Right ventricle myocardium superior (tissue), 1 donor: ENCODE measurements around the gene MYADM. TPM values are rescaled to one million over a fixed set of nuclear protein-coding genes. Genes with fewer than 3 reads are reported as not detected.
"Not testable (repeated sequence)": the region's sequence is repeated elsewhere in the genome, so short reads cannot be mapped to it uniquely, and the experiment has no call there.

Experiments
- ATAC-seq: fragments of 200-7000 bp; cut with Tn5 transposase; one replicate; pipeline ENCODE4 v1.9.1; 2020; ENCODE audit warnings: mild to moderate bottlenecking; ENCODE audit not compliant: poor library complexity
- DNase-seq: peaks from one replicate; pipeline ENCODE4 v3.0.0-alpha.2; 2020
- intact Hi-C: fragments of 100-400 bp; cut with DNase I; formaldehyde crosslinking; loops from one replicate; pipeline ENCODE4 v1.11.2; 2022
- long read RNA-seq: library from polyadenylated mRNA; unstranded; transcript quantifications from one replicate; pipeline ENCODE4 v2.0.0, GENCODE V29; 2021
- total RNA-seq: library from RNA; stranded (reverse); fragmentation: NEBNext Ultra II Directional; extraction: Animal tissue kit (Norgen Biotek cat#: 25700); gene quantifications from one replicate; pipeline ENCODE4 v1.2.1, GENCODE V29; 2021
- donor health status: DM: no; HTN: yes; CAD: no; lungs with severe emphysema.

MYADM gene
- 115 TPM for total RNA-seq
- long read RNA-seq, transcript MYADM-202 (2 exons, 1,492 nt), result minor isoform, 7 of 127 reads
- long read RNA-seq, transcript MYADM-204 (3 exons, 3,056 nt), result major isoform, 59 of 127 reads
- long read RNA-seq, partial matches to known transcripts, result 51 of 127 reads
- long read RNA-seq, other reads (novel, unspliced or antisense), result 2 of 127 reads

GRCh38 chr19:53867225-53868090, at the start of gene MYADM:
MYADM (plus strand) TSS chr19:53867883; CDS start chr19:53873530, 5,647 bp downstream.
- ATAC-seq (peak; percentile 80), DNase-seq (peak; percentile 100)
- intact Hi-C loops, result no loop called here

GRCh38 chr19:53818756-53819155, 48.9 kb upstream of the MYADM start:
- no peak for ATAC-seq
- intact Hi-C loops, result no loop called here
- no peak for DNase-seq

- DNase-seq, result no peak
- no peak for ATAC-seq
- intact Hi-C loops, result no loop called here
These were observed 47.8 kb upstream of the MYADM start for GRCh38 chr19:53819861-53820260.

GRCh38 chr19:53823380-53824120, 44.1 kb upstream of the MYADM start:
- ATAC-seq (no peak), DNase-seq (no peak)
- intact Hi-C loops, result no loop called here

- intact Hi-C loops, result no loop called here
- ATAC-seq (peak; percentile 76), DNase-seq (peak; percentile 51)
These were observed 43.5 kb upstream of the MYADM start, which contains the start of gene NLRP12 for GRCh38 chr19:53824134-53824611. NLRP12 (minus strand) TSS chr19:53824314; CDS start chr19:53824174, 140 bp downstream.

GRCh38 chr19:53826876-53827275, 40.8 kb upstream of the MYADM start:
- intact Hi-C loops, result no loop called here
- no peak for ATAC-seq

GRCh38 chr19:53828531-53828930, 39.2 kb upstream of the MYADM start:
- intact Hi-C loops, result no loop called here
- ATAC-seq (no peak), DNase-seq (no peak)

More at GRCh38 chr19:53826876-53827275, 40.8 kb upstream of the MYADM start:
- DNase-seq, result no peak

GRCh38 chr19:53832861-53833260, 34.8 kb upstream of the MYADM start:
- DNase-seq, ATAC-seq, intact Hi-C loops: not testable (repeated sequence)

GRCh38 chr19:53838446-53838845, 29.2 kb upstream of the MYADM start:
- intact Hi-C loops, DNase-seq, ATAC-seq: not testable (repeated sequence)

GRCh38 chr19:53840241-53840640, 27.4 kb upstream of the MYADM start:
- not testable (repeated sequence) for ATAC-seq, DNase-seq
- intact Hi-C loops, result loop anchor here (10.0 kb wide), 1 partner anchor 65 kb away; the partner anchor contains the start of gene CACNG7

- ATAC-seq, DNase-seq: not testable (repeated sequence)
- intact Hi-C loops, result loop anchor here (10.0 kb wide), 1 partner anchor 64 kb away; the partner anchor contains the start of gene CACNG7
These were observed 26.8 kb upstream of the MYADM start for GRCh38 chr19:53840914-53841313.

- no peak for ATAC-seq
- DNase-seq, result no peak
- intact Hi-C loops, result loop anchor here (10.0 kb wide), 1 partner anchor 60 kb away; the partner anchor contains the start of gene CACNG7
These were observed 22.8 kb upstream of the MYADM start for GRCh38 chr19:53844849-53845246.

GRCh38 chr19:53847555-53847954, 20.1 kb upstream of the MYADM start:
- intact Hi-C loops, result loop anchor here (10.0 kb wide), 1 partner anchor 57 kb away; the partner anchor contains the start of gene CACNG7
- no peak for ATAC-seq
- DNase-seq, result no peak

GRCh38 chr19:53849237-53849676, 18.4 kb upstream of the MYADM start:
- peak; percentile 56 for ATAC-seq
- intact Hi-C loops, result loop anchor here (10.0 kb wide), 1 partner anchor 56 kb away; the partner anchor contains the start of gene CACNG7
- no peak for DNase-seq

GRCh38 chr19:53853707-53854106, 14.0 kb upstream of the MYADM start:
- intact Hi-C loops, result no loop called here
- no peak for ATAC-seq
- DNase-seq, result no peak

- DNase-seq, result peak; percentile 24
- no peak for ATAC-seq
- intact Hi-C loops, result no loop called here
These were observed 3.3 kb upstream of the MYADM start for GRCh38 chr19:53864308-53864836.

GRCh38 chr19:53865523-53865917, 2.2 kb upstream of the MYADM start:
- DNase-seq (no peak), ATAC-seq (no peak)
- intact Hi-C loops, result no loop called here
